NCI-H2081 (cell line): ENCODE data around the gene TAGLN3.
"Not testable (repeated sequence)": the region's sequence is repeated elsewhere in the genome, so short reads cannot be mapped to it uniquely, and the experiment has no call there.

Experiments used
- DNase-seq, 2 experiments: peaks; one replicate each; lab custom pipeline; 2025; lab: John Stamatoyannopoulos, UW

The TAGLN3 gene

DNA sequence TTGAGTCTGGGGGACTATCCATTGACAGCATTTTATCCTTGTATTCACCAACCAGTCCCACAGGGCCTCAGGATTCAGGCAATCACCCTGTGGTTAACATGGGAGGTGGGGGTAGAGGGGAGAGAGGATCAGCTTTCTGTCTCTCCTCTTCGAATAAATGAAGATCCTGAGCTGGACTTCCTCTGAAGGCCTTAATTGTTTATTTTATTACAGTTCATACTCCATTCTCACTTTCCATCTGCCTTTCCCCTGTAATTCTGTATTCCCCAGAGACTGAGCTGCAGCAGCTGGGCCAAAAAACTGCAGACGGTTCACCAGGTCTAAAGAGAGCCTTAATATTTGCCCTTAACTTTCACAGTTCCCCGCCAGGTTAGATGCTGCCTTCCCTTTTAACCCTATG is 11.9 kb downstream of the TAGLN3 start:
- peak in 1 of 2 experiments; percentile 39 for DNase-seq

- DNase-seq, result no peak
Observed at GRCh38 chr3:112011376-112011940, 12.7 kb downstream of the TAGLN3 start.

DNA sequence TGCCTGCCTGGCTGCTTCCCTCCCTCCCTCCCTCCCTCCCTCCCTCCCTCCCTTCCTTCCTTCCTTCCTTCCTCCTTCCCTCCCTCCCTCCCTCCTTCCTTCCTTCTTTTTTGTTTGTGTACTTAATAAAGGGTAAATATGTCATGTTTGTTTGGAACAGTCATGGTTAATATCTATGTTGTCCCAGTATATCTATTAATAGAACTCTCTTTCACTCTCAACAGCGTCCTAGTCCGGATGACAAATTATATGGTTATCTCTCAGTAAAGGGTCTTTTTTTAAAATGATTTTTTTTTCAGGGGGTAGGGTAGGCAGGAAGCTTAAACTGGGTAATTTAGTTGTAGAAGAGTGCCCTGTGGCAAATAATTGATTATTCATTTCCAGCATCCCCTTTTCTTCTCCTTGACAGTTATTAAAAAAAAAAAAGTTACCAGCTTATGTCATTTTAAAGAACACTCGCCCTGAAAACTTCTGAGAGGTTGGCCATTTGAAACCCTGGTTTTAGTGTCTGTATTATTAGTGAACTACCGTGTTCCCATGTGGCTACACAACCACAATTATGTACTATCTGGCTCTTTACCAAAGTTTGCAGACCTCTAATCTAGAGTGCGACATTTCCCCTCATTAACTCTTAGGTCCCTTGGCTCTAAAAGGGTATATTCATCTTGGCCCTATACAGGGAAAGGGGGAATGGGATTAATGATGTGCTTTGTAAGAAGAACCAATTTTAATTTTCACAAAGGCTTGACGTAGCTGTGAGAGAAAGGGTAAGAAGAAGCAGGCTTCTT is 13.7 kb downstream of the TAGLN3 start:
- DNase-seq, result peak in 1 of 2 experiments; percentile 40

- DNase-seq, result no peak
Observed at GRCh38 chr3:112013058-112013783, 14.5 kb downstream of the TAGLN3 start.

DNA sequence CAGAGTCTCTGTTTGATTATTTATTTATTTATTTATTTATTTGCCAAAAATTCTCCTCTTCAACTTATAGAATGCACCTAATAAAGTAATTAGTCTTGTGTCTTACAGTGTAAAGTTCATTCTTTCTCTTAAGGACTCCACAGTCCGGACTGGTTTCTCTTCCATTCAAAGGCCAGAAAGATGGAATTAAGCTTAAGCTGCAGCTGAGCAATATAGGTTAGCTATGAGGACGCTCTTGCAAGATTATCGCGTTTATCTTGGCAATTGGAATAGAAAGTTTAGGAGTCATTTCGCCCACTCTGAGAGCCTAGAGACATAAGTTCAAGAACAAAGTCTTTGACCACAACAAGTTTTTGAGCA is 15.0 kb downstream of the TAGLN3 start:
- DNase-seq, result no peak

DNA sequence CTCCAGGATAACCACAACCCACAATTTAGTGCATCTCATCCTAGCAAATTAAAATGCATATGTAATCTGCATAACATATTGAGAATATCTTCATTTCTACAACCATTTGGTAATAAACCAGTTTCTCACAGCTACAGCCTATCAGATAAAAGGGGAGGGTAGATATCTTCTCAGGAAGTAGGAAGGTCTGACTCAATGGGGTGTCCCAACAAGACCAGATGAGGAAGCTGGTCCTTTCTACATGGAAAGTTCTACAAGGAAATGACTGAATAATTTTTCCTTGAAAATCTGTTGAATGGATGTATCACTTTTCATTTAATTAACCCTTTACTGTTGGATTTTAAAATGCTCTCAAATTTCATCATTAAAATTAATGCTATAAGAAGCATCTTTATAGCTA is 18.4 kb downstream of the TAGLN3 start:
- DNase-seq, result no peak

DNA sequence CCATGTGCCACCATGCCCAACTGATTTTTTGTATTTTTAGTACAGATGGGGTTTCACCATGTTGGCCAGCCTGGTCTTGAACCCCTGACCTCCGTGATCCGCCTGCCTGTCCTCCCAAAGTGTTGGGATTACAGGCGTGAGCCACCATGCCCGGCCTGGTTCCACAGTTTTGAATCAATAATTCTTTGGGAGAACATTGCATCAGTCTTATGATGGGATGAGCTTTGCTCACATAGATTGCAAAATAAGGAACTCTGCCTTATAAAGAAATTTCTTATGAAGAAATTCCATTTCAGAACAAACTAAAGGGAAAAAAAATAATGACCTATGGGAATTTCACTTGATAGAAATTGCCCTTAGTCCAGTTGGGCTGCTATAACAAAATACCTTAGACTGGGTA is 20.0 kb downstream of the TAGLN3 start:
- DNase-seq, result no peak

DNA sequence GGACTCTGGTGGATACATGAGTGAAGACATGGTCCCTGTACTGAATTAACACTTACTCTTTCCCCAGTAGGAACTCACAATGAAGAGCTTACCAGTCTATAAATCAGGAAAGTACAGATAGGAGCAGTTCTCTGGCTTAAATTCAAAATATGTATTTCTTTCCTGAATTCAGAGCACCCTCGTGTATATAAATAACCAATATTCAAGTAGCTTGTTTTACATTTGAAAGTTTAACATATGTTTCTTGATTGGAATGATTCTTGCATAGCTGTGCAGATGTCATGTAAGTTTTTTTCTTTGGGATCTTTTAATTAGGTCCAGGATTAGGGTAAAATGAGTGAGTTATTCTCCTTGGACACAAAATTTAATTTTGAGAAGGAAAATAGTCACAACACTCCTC is 21.0 kb downstream of the TAGLN3 start:
- no peak for DNase-seq

- no peak for DNase-seq
Observed at GRCh38 chr3:112020674-112021085, 22.0 kb downstream of the TAGLN3 start.

GRCh38 chr3:112027142-112027541 is 28.4 kb downstream of the TAGLN3 start:
- no peak for DNase-seq

DNA sequence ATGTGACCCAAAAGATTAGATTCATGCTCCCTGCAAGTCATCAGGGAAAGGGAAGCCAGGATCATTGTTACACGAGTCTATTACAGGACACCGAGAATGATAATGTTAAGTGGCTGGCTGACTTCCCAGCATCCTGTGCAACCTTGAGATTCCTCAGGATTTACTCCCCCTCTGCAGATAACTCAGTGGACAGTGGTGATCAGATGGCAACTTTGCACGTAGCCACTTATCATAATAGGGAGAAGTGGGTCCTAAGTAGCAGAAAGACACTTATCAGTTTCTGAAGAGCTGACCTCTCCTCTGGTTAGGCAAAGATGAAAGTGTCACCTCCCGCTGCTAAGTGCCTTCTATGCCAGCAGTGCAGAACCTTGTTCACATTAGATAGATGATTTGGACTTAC is 29.1 kb downstream of the TAGLN3 start:
- no peak for DNase-seq

GRCh38 chr3:112030901-112031300 is 32.2 kb downstream of the TAGLN3 start:
- DNase-seq, result no peak

DNA sequence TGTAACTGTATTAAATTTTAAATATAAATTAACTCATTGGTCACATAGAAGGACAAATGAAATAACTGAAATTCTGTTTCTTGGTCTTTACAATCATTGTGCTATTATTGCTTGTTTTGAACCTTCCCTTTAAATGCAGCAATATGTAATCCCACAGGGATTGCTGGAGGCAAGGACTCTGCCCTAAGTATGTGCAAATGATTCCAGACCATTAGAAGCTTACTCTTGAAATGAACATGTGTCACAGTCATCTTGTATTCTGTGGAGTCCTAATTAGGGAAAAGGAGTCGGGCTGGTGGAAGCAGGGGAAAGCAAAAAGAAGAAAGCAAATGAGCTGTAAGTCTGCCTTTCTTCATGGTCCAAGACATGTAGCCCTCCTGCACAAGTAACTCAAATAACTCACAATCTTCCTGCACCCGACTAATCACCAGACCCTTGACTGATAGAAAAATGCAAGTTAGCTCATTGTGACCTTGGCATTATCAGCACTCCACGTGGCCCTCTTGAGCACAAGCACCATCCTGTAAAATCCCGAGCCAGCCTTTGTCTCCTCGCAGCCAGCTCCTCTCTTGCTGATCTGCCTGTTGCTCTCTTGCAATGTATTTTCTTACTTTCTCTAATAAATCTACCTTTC is 33.5 kb downstream of the TAGLN3 start:
- DNase-seq, result no peak

DNA sequence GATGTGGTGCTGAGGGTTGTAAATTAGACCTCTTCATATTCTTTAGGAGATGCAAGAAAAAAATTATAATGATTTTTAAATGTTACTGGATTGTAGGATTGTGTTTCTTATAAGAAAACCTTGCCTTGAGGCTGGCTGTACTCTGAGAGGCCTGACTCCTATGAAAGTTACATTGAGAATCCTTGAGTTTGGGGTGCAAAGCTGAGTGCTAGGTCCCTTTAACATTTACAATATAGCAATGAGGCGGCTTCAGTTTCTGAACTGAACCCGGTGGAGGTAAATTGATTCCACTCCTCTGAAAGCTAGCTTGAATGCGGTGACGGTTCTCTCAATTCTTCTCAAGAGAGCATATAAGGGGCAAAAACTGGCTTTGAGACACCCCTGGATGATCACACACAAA is 35.7 kb downstream of the TAGLN3 start, which contains the start of gene TMPRSS7:
Gene TMPRSS7 (plus strand): TSS at position 301 of the 400 bp plus-strand sequence. CDS start 110 bp downstream, outside the sequence.
- no peak for DNase-seq

- no peak for DNase-seq
Observed at GRCh38 chr3:112035241-112035640, 36.5 kb downstream of the TAGLN3 start.

GRCh38 chr3:112037194-112037593 is 38.5 kb downstream of the TAGLN3 start:
- DNase-seq, result not testable (repeated sequence)

- DNase-seq, result peak in 1 of 2 experiments; percentile 54
Observed at GRCh38 chr3:112038863-112039262, 40.1 kb downstream of the TAGLN3 start.

GRCh38 chr3:112041321-112041720 is 42.6 kb downstream of the TAGLN3 start:
- no peak for DNase-seq

GRCh38 chr3:112042842-112043280 is 44.1 kb downstream of the TAGLN3 start:
- peak; percentile 91 to 99 for DNase-seq

GRCh38 chr3:112043621-112044201 is 45.0 kb downstream of the TAGLN3 start:
- peak; percentile 86 to 90 for DNase-seq

DNA sequence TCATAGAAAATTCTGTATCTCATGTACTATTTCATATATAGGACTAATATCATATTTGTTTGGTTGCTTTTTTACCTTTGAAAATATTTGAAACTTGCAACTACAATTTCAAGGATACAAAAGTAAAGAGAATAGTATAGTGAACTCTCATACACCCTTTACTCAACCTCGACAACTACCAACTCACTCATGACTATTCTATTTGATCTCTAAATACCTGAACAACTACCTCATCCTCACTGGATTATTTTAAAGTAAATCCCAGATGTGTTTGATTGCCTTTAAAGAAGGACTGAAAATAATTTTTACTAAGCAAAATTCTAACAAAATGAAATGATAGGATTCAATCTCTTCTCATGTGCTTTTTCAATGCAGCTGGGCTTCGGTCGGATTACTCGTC is 47.9 kb downstream of the TAGLN3 start:
- DNase-seq, result no peak

DNA sequence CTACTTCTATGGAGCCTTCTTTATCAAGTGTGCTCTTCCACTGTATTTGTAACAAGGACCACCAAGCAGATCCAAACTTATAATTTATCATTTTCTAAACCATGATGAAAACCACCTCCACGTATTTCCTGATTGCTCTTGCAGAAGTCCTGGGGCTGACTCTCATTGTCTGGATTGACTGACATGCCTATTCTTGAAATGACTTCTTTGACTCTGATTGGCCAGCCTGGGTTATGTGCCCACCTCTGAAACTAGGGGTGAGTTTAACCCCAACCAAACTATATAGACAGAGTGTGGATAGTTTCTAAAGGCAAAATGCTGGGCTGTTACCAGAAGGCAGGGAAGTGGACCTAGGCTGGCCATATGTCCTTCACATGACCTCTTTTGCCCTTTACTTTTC is 48.5 kb downstream of the TAGLN3 start:
- DNase-seq, result no peak
